ENCODE data around the gene KCNH3. TPM values are rescaled to one million over a fixed set of nuclear protein-coding genes. Genes with fewer than 3 reads are reported as not detected.
A peak's percentile ranks its signal among the peaks of the same experiment; 100 is the strongest.

Gene KCNH3
- total RNA-seq, 2 experiments from 2014 or later: 2.4 to 3.4 TPM

GRCh38 chr12:49566361-49566760, 27.5 kb downstream of the KCNH3 start:
- POLR2A ChIA-PET: interaction anchor here (1.0 to 2.7 kb wide), 5 partner anchors 18 to 200 kb away, joined by 3 to 23 read pairs (median 6); partner anchors contain the start of genes KCNH3, PRPF40B and SPATS2
- no peak overlapping the region for H3K27ac Mint-ChIP-seq
- Histone ChIP-seq H3K27me3 (ENCODE audit: control insufficient read depth in 1 of 2, insufficient read depth in 2 of 2, low read length in 2 of 2) (no peaks in the 10 kb centered on the region), H3K9me3 (ENCODE audit: control insufficient read depth in 1 of 2, insufficient read depth in 1 of 2, low read length in 2 of 2) (no peaks in the 10 kb centered on the region), H3K4me3 (ENCODE audit: low read length) (no peak overlapping the region), H3K36me3 (ENCODE audit: insufficient read depth, low read length) (peaks cover 45% of the 10 kb centered on the region), H3K4me1 (ENCODE audit: insufficient read depth, low read length) (peaks cover 49% of the 10 kb centered on the region), H3K27ac (ENCODE audit: low read depth in 1 of 2, low read length in 2 of 2) (no peak overlapping the region)
- no peak for TF ChIP-seq CTCF (IDR thresholded peaks at IDR 0.05)
- no peaks in the 10 kb centered on the region for H3K27me3 Mint-ChIP-seq
- DNase-seq: no peak
- ATAC-seq (ENCODE audit: poor library complexity): no peak
- intact Hi-C loops (cut with DNase I, micrococcal nuclease): loop anchor here (2.0 to 5.0 kb wide), 2 partner anchors 58 to 176 kb away; partner anchors contain the start of gene TMBIM6 (in 1 of the 2)
- CTCF ChIA-PET: interaction anchor here (1.0 kb wide), 1 partner anchor 14 kb away, joined by 3 read pairs; no protein-coding TSS in a partner anchor
- peaks cover 72% of the 10 kb centered on the region for H3K4me1 Mint-ChIP-seq (ENCODE audit: low read depth)
- H3K4me3 Mint-ChIP-seq: peak overlapping the region; percentile 60
- H3K9me3 Mint-ChIP-seq: no peaks in the 10 kb centered on the region
- peaks cover 61% of the 10 kb centered on the region for H3K36me3 Mint-ChIP-seq (ENCODE audit: low read depth)

GRCh38 chr12:49567302-49567610, 28.4 kb downstream of the KCNH3 start:
- no peaks in the 10 kb centered on the region for H3K9me3 Mint-ChIP-seq
- Histone ChIP-seq H3K27me3 (ENCODE audit: control insufficient read depth in 1 of 2, insufficient read depth in 2 of 2, low read length in 2 of 2) (no peaks in the 10 kb centered on the region), H3K4me1 (ENCODE audit: insufficient read depth, low read length) (peaks cover 49% of the 10 kb centered on the region), H3K9me3 (ENCODE audit: control insufficient read depth in 1 of 2, insufficient read depth in 1 of 2, low read length in 2 of 2) (no peaks in the 10 kb centered on the region), H3K27ac (ENCODE audit: low read depth in 1 of 2, low read length in 2 of 2) (peak overlapping the region; percentile 93 to 94), H3K4me3 (ENCODE audit: low read length) (peak overlapping the region; percentile 67), H3K36me3 (ENCODE audit: insufficient read depth, low read length) (peaks cover 37% of the 10 kb centered on the region)
- TF ChIP-seq CTCF (IDR thresholded peaks at IDR 0.05): no peak
- peaks cover 52% of the 10 kb centered on the region for H3K36me3 Mint-ChIP-seq (ENCODE audit: low read depth)
- ATAC-seq (ENCODE audit: poor library complexity): peak; percentile 24
- peak overlapping the region; percentile 97 for H3K4me3 Mint-ChIP-seq
- intact Hi-C loops (cut with DNase I, micrococcal nuclease): loop anchor here (2.0 to 5.0 kb wide), 2 partner anchors 58 to 175 kb away; partner anchors contain the start of gene TMBIM6 (in 1 of the 2)
- ChIA-PET POLR2A (interaction anchor here (0.7 to 2.7 kb wide), 7 partner anchors 13 to 224 kb away, joined by 3 to 23 read pairs (median 5); partner anchors contain the start of genes KCNH3, PRPF40B and SPATS2), CTCF (interaction anchor here (0.8 kb wide), 1 partner anchor 55 kb away, joined by 3 read pairs; no protein-coding TSS in a partner anchor)
- no peaks in the 10 kb centered on the region for H3K27me3 Mint-ChIP-seq
- peak overlapping the region; percentile 99 for H3K27ac Mint-ChIP-seq
- peaks cover 76% of the 10 kb centered on the region for H3K4me1 Mint-ChIP-seq (ENCODE audit: low read depth)
- DNase-seq: no peak

- H3K4me3 ChIP-seq (ENCODE audit: low read length): peak within 1 kb of the TSS; percentile 67
- H3K27me3 ChIP-seq (ENCODE audit: control insufficient read depth in 1 of 2, insufficient read depth in 2 of 2, low read length in 2 of 2): no peaks in the 10 kb centered on the region
- Mint-ChIP-seq H3K36me3 (ENCODE audit: low read depth) (peaks cover 47% of the 10 kb centered on the region), H3K4me3 (peak within 1 kb of the TSS; percentile 97), H3K27me3 (no peaks in the 10 kb centered on the region), H3K4me1 (ENCODE audit: low read depth) (peaks cover 71% of the 10 kb centered on the region), H3K9me3 (no peaks in the 10 kb centered on the region), H3K27ac (peak within 1 kb of the TSS; percentile 99)
- TF ChIP-seq CTCF (IDR thresholded peaks at IDR 0.05): no peak
- ChIA-PET POLR2A (interaction anchor here (0.7 to 2.7 kb wide), 5 partner anchors 14 to 224 kb away, joined by 3 to 23 read pairs (median 6); partner anchors contain the start of genes KCNH3, PRPF40B and SPATS2), CTCF (interaction anchor here (0.8 to 0.9 kb wide), 2 partner anchors 13 to 55 kb away, joined by 3 to 5 read pairs; no protein-coding TSS in a partner anchor)
- peak; percentile 85 for ATAC-seq (ENCODE audit: poor library complexity)
- H3K4me1 ChIP-seq (ENCODE audit: insufficient read depth, low read length): peaks cover 49% of the 10 kb centered on the region
- intact Hi-C loops (cut with DNase I, micrococcal nuclease): loop anchor here (1.0 to 5.0 kb wide), 3 partner anchors 55 to 174 kb away; partner anchors contain the start of genes PRPF40B (in 1 of the 2) and TMBIM6 (in 1 of the 2)
- no peaks in the 10 kb centered on the region for H3K9me3 ChIP-seq (ENCODE audit: control insufficient read depth in 1 of 2, insufficient read depth in 1 of 2, low read length in 2 of 2)
- peak; percentile 82 to 95 (median 88) for DNase-seq
- peaks cover 33% of the 10 kb centered on the region for H3K36me3 ChIP-seq (ENCODE audit: insufficient read depth, low read length)
- H3K27ac ChIP-seq (ENCODE audit: low read depth in 1 of 2, low read length in 2 of 2): peak within 1 kb of the TSS; percentile 93 to 94
Measured at GRCh38 chr12:49567611-49568441, 29.0 kb downstream of the KCNH3 start, which contains the start of gene MCRS1. Gene MCRS1, minus strand, starts transcription at chr12:49568142. Its CDS starts 1,411 bp downstream, at chr12:49566731.

Data from CD4-positive, alpha-beta T cell (primary cell).